ENCODE data around the gene TP73. TPM values are rescaled to one million over a fixed set of nuclear protein-coding genes. Genes with fewer than 3 reads are reported as not detected.

Gene TP73
- total RNA-seq, 1 donor from 2014 or later: not detected

DNA sequence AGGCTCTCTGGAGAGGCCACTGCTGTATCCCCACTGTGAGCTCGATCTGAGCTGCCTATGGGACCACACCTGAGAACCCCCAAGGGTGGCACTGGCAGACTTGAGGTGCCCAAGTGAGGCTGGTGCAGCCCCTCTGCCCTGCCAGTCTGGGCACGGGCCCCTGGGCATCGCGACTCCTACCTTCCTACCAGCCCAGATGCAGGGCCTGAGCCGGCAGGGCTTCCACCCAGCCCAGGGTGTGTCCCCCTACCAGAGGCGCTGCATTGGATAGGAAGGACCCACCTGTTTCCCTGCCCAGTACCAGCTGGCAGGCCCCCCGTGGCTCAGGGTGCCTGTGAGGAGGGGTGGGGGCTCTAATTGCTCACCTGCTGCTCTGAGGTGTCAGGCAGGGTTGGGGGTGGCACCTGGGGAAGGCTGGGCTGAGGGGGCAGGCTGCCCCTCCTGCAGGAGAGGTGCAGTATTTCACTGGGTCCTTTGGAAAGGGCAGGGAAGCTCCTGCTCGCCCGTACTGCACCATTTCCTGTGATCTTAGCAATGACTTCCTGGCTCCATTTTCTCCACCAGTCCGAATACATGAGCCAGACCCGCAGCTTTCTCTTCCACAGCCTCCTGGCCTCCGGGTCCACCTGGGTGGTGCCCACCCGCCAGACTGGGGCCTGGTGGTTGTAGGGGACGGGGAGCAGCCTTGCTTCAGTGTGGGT, 11.8 kb downstream of the TP73 start:
- no peak for DNase-seq (ENCODE audit: low spot score)
- no peak for ATAC-seq
- intact Hi-C loops (cut with DNase I): no loop called here

DNA sequence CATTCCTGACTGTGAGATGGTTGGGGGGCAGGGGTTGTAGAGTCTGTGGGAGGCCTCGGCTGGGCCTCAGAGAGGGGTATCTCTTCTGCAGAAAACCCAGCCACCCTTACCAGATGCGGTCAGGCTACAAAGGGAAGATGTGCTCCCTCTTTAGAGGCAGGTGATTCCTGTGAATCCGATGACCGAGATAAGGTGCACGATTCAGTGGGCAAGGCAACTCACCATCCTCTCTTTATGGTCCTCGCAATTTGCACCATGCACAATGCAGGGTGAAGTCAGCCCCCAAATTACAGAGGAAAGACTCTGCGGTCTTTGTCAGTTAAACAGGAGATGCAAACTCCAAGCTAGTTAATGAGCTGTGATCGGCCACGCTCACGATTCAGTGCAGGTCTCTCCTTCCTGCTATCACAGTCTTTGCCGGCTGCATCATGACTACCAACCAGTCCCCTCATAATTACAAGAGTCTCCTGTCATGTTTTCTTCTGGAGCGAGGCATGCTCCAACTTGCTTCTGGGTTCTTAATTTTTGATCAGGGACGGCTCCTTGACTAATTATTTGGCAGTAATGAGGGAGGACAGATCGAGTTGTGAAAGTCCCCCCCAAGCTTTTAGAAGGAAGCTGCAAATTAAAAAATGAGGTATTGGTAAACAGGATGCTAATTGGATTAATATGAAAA, 12.5 kb downstream of the TP73 start:
- DNase-seq (ENCODE audit: low spot score) (no peak), ATAC-seq (no peak)
- intact Hi-C loops (cut with DNase I): no loop called here

DNA sequence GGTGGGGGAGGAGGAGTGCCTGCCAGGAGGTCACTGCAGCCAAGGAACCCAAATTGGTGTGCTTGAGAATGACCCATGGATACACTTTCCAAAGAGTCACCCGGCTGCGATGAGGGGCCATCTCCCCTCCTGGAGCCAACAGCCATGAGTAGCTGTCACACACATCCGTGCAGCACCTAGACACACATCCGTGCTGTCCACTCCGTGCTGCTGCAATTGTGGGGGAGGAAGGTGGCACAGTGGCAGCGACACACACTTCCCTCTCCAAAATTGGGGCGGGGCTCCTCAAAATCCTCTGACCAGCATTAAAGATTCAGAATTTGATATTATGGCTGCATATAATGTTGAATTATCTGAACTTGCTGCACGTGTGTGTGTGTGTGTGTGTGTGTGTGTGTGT, 15.8 kb downstream of the TP73 start:
- DNase-seq (ENCODE audit: low spot score) (no peak), ATAC-seq (no peak)
- intact Hi-C loops (cut with DNase I): no loop called here

DNA sequence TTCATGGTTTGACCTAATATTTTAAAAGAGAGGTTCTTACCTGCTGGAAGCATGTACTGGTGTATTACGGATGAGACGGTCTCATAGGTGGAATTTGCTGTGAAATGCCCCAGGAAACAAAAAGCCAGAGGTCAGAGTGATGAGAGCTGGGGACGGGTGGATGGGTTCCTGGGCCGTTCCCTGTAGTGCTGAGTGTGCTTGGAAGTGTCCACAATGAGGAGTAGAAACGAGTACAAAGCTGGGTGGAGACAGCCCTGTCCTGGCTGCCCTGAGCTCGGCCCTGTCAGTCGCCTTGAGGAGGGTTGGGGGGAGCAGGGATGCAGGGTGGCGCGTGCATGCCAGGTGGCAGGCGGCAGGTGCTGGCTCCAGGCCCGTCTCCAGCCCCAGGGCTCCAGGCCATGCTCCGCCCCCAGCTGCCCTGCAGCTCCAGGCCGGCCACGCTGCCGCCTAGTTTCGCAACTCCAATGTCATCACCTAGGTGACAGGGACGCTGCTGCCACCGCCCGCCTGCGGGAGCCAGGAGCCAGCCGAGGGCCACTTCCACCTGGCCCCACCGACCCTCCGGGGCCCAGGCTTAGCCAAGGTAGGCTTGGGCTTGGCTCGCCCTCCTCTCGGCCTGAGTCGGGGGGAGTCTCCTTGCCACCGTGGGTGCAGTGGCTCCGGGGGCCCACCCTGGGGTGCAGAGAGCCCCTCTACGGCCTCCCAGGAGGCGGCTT, 16.4 kb downstream of the TP73 start:
- ATAC-seq: peak; percentile 57
- intact Hi-C loops (cut with DNase I): no loop called here
- DNase-seq (ENCODE audit: low spot score): no peak

DNA sequence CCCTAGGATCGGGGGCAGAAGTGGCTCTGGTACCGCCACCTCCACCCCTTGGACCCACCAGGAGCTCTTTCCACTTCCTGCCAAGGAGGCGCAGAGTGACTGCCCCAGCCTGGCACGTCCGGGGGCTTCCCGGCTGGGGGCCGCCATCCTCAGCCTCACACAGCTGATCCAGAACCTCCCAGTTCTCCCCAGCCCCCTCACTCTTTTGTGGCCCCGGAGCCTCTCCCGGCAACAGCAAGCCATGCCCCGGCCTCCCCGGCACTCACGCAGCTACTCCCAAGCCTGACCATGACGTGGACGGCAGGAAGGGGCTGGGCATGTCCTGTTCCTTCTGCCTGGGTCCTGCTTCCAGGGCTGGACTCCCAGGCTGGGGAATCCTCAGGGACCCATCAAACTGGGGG, 17.1 kb downstream of the TP73 start:
- no peak for ATAC-seq
- DNase-seq (ENCODE audit: low spot score): no peak
- intact Hi-C loops (cut with DNase I): no loop called here

DNA sequence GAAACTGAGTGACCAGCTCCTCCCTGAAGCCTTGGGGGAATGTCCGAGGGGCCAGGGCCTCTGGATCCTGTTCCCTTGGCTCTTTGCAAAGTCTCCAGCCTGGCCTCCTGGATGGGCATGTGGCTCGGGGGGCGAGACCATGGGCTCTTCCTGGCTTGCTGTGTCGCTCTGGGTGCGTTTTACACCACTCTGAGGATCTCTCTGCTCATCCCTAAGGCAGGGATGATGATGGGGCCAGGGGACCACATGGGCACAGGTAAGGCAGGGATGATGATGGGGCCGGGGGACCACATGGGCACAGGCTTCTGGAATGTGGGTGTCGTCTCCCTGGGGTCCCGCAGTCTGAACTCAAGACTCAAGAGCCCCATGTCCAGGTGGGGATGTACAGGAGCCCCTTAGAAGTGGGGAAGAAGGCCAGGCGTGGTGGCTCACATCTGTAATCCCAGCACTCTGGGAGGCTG, 17.7 kb downstream of the TP73 start:
- DNase-seq (ENCODE audit: low spot score): no peak
- no peak for ATAC-seq
- intact Hi-C loops (cut with DNase I): no loop called here

DNA sequence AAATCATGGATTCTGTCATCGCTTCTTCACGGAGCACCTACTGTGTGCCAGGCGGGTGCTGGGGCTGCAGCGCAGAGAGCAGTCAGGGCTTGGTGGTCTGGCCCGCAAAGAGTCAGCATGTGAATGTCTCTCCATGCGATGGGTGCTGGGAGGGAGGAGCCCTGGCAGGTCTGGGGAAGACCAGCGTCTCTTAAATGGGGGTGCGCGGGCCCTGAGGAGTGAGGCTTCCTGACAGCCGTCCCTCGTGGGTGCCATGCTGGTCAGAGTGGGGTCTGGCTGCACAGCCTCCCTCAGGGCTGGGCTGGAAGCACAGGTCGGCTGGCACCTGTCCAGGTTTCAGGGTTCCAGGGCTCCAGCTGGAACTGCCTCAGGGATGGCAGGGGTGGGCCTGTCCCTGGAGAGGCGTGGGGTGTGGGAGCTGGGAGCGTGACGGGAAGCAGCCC, 18.5 kb downstream of the TP73 start:
- intact Hi-C loops (cut with DNase I): no loop called here
- no peak for ATAC-seq
- DNase-seq (ENCODE audit: low spot score): no peak

DNA sequence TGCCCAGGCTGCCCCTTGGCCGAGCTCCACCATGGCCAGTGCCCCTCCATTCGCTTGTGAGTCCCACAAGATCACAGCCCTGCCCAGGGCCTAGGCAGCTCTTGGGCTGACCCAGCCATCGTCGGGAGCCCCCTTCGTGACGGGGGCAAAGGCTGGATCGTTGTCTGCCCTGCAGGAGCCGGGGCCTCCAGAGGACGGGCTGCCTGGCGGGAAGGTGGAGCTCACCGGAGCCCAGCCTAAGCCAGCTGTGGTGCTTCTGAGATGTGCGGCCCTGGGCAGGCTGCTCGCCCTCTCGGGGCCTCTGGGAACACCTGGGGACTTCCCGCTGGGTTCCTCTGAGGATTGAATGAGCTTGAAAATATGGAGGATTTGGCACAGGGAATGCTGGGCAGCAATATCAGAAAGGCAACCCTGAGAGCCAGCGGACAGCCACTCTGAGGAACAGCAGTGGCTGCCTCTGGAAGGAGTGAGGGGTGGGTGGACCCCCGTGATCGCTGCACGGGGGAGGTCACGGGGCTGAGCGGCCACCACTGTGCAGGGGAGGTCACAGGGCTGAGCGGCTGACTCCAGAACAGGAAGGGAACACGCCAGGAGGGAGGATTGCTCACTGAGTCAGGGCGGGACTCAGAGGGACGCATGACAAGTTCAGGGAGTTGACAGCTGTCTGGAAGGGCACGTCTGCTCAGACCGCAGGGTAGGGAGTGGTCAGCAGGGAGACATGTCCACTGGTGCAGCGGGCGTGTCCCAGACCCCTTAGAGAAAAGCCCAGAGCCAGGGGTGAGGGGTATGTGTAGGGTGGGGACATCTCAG, 19.3 kb downstream of the TP73 start:
- no peak for ATAC-seq
- DNase-seq (ENCODE audit: low spot score): no peak
- intact Hi-C loops (cut with DNase I): no loop called here

DNA sequence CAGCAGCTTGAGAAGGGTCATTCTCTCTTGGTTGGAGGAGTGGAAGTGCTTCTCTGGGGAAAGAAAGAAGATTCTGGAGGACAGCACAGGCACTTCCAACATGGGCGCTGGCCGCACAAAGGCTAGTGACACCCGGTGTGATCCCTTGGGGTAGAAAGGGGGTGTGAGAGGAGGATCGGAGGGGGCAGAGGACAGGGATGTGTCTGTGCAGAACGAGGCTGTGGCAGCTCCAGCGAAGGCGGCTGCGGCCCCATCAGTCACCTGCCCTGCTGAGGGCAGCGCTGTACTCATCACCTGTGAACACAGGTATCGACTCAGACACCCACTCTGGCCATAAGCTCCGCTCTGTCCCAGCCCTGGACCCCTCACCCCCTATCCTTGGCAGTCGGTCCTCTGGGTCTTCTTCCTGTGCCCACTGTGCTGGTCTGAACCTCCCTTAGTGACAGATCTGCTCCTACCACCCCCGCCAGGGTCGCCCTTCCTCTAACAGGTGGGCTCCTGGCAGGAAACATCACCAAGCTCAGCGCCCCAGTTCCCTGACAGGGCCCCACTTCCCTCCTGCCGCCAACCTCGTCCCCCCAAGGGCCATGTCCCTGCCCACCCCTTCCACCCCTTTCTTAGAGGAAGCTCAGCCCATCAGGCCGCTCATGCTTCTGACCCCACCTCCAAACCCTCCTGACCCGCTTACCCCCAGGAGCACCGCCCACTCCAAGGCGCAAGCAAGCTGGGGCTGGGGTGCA, 20.1 kb downstream of the TP73 start:
- intact Hi-C loops (cut with DNase I): no loop called here
- DNase-seq (ENCODE audit: low spot score): no peak

DNA sequence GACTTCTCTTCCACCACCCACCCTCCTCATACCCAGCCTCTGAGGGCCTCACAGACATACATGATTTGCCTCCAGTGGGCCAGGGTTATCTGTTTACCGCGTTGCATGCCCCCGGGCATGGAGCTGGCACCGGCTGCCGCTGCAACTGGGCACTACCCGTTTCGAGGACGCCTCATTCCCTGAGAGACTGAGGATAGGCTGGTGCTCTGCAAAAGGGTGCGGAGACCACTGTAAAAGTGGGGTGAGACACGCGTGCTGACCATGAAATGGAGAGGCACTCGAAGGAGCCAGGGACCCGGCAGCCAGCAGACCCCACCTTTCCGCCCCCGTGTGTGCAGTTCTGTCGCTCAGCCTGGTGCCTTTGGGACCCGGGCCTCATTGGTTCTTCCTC, 20.6 kb downstream of the TP73 start:
- ATAC-seq (no peak), DNase-seq (ENCODE audit: low spot score) (no peak)
- intact Hi-C loops (cut with DNase I): no loop called here

More for the DNA sequence above, 20.1 kb downstream of the TP73 start:
- ATAC-seq: no peak

DNA sequence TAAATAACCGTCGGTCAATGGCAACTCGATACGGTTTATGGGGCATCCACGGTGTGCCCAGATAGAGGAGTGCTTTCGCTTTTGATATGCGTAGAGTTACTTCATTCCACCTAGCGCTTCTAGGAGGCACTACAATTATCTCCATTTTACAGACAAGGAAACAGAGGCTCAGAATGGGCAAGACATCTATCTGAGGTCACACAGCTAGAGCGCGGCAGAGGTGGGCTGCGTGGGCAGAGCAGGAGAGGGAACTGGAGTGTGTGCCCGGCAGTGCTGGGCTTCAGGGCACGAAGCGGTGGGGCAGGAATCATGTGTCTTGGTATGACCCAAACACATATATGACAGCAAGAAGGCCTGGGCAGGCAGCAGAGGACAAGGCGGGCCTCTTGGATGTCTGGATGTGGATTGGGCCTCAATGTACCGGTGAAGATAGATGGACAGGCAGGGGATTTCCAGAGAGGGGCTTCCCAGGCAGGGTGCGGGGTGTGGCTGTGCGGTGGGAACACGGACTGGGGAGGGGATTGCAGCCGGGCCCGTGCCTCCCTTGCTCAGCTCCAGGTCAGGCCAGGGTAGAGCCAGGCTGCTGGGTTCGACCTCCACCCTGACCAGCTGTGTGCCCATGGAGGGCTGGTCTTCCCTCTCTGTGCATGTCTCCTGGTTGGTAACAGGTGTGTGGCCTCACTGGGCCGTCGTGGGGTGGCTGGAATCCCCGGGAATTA, 21.2 kb downstream of the TP73 start:
- ATAC-seq (no peak), DNase-seq (ENCODE audit: low spot score) (no peak)
- intact Hi-C loops (cut with DNase I): no loop called here

DNA sequence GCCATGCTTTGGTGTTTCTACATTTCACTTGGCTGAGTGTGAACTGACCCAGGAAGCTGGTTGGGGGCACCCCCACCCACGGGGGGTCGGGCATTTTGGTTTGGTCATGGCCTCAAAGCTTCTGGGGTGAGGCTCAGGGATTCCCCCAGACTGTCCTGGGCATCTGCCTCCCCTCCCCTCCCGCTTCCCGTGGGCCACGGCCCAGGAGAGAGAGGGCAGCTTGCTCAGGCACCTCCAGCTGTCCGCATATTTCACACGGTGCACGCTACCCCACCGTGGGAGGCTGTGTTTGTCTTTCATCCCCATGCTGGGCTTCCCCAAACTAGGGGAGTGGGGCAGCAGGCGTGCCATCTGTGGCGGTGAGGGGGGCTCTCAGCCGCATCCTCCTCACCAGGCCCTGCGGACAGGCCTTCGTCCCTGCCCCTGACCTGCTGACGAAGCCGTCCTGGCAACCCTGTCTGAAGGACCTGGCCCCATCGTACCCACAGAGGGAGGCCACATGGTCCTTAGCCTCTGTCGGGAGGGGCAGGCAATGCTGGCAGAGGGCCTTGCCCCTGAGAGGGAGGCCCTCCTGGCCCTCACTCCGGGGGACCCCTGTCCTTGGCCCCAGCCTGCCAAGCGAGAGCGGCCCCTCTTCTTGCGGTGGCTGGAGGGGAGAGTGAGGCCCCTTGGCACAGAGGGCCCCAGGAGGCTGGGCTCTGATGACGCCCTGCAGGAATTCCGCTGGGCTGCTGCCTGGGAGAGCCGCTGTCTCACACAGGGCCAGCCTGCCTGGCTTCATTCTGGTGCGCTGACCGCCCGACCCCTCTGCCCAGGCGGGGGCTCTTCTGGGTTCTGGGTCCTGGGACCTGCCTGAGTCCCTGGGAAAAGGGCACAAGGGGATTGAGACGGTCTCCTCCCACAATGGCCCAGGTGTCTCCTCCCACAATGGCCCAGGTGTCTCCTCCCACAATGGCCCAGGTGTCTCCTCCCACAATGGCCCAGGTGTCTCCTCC, 22.1 kb downstream of the TP73 start:
- DNase-seq (ENCODE audit: low spot score) (no peak), ATAC-seq (no peak)
- intact Hi-C loops (cut with DNase I): no loop called here

DNA sequence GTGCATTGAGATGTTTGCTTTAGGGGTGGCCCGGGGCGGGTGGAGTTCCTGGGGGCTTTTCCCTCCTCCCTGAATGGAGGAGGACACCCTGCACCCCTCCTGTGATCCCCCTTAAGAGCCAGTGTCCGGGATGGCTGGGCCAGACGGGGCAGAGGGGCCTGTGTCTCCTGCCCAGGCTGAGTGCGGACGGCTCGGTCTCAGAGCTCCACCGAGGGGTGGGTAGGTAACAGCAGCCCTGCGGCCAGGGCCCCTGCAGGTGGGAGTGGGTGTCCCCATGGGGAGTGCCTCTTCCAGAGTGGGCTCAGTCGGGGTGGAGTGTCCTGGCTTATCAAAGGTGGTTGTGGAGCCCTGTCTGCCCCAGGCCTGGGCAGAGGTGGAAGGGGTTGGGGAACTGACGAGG, 23.1 kb downstream of the TP73 start:
- intact Hi-C loops (cut with DNase I): no loop called here
- DNase-seq (ENCODE audit: low spot score) (no peak), ATAC-seq (no peak)

DNA sequence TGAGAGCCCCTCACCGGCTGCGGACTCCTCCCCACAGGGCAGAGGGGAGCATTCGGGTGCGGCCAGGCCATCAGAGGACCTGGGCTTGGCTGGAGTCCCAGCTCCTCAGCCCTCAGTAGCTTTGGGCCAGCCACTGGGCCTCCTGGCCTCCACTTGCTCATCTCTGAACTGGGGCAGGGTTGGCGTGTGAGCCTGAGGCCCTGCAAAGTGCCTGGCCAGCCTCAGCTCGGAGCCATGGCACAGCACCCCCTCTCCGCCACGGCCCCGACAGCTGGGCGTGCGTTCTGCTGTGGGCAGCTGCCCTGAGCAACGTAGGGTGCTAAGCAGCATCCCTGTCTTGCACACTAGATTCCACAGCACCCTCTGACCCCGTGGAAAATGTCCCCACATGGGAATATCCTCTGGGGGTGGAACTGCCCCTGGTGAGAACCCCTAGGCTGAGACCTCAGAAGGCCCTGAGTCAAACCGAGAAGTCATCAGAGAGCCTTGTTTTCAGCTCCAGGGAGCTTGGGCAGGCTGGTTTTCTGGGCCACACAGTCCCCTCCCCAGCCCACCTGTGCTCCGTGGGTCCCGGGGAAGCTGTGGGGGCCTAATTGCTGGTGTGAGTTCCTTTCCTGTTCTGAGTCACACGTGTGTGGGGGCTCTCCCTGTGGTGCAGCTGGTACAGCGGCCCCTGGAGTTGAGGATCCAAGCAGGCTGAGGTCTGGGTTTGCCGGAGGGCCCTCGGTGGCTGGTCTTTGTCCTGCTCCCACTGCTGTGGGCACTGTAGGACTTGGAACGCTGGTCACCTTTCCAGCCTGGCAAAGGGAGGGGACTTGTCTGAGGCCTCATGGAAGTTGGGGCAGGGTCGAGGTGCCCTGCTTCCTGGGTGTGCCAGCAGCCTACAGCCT, 24.5 kb downstream of the TP73 start:
- DNase-seq (ENCODE audit: low spot score) (no peak), ATAC-seq (no peak)
- intact Hi-C loops (cut with DNase I): no loop called here

DNA sequence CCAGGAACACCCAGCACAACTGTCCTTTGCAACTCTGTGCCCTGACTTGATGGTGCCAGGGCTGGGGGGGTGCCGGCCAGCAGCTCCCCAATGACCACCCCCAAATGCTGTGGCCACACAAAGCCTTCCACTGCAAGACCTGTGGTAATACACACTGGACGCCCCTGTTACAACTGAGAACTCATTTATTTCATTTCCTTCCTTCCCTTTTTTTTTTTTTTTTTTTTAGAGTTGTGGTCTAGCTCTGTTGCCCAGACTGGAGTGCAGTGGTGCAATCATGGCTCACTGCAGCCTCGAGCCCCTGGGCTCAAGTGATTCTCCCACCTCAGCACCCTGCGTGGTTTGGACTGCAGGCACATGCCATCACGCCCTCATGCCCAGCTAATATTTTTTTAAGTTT, 25.2 kb downstream of the TP73 start:
- DNase-seq (ENCODE audit: low spot score) (no peak), ATAC-seq (no peak)
- intact Hi-C loops (cut with DNase I): no loop called here
